AG09319 (cell line): Measurements from ENCODE around the gene CELF2.

ENCODE experiments used
- DNase-seq: peaks from one replicate; pipeline ENCODE4 v3.0.0-alpha.2; 2010; ENCODE audit warnings: low read depth; ENCODE audit errors: extremely low read depth
- CTCF ChIP-seq: IDR thresholded peaks from 2 replicates; pipeline ENCODE4 v1.5.1; 2011; ENCODE audit warnings: low read depth, mild to moderate bottlenecking, inconsistent platforms, low read length, moderate library complexity

The CELF2 gene

GRCh38 chr10:11144626-11145494 lies 127.2 kb downstream of the CELF2 start:
- TF ChIP-seq CTCF, result no peak
- no peak for DNase-seq

- no peak for DNase-seq
- TF ChIP-seq CTCF, result no peak
These were observed 127.8 kb downstream of the CELF2 start for GRCh38 chr10:11145495-11145855.

GRCh38 chr10:11146402-11147171 lies 128.9 kb downstream of the CELF2 start:
- no peak for TF ChIP-seq CTCF
- DNase-seq, result no peak

DNA sequence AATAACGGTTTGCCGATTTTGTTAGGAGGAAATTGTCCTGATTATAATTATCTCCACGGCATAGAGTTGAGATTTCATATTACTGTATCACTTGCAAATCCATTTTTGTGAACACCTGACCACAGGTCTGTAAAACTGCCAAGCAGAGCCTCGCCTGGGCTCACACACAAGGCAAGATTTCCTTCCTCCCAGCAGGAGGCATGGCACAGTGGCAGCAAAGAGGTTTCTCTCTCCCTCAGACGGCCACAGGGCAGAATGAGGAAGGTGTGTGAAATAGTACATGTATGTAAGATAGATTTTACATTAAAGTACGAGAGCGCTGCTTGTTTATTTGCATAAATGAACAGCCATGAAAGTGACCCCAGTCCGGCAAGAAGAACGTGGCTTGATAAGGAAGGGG lies 130.1 kb downstream of the CELF2 start:
- no peak for TF ChIP-seq CTCF
- DNase-seq, result no peak

- TF ChIP-seq CTCF, result no peak
- no peak for DNase-seq
These were observed 130.7 kb downstream of the CELF2 start for GRCh38 chr10:11148142-11149028.

GRCh38 chr10:11149807-11150141 lies 132.1 kb downstream of the CELF2 start:
- TF ChIP-seq CTCF, result no peak
- DNase-seq, result no peak
